Measurements from ENCODE around the gene DPP4. TPM values are rescaled to one million over a fixed set of nuclear protein-coding genes. Genes with fewer than 3 reads are reported as not detected.
A peak's percentile ranks its signal among the peaks of the same experiment; 100 is the strongest.
"Not testable (repeated sequence)": the region's sequence is repeated elsewhere in the genome, so short reads cannot be mapped to it uniquely, and the experiment has no call there.

The DPP4 gene
- total RNA-seq, 1 experiment from 2014 or later = not detected

DNA sequence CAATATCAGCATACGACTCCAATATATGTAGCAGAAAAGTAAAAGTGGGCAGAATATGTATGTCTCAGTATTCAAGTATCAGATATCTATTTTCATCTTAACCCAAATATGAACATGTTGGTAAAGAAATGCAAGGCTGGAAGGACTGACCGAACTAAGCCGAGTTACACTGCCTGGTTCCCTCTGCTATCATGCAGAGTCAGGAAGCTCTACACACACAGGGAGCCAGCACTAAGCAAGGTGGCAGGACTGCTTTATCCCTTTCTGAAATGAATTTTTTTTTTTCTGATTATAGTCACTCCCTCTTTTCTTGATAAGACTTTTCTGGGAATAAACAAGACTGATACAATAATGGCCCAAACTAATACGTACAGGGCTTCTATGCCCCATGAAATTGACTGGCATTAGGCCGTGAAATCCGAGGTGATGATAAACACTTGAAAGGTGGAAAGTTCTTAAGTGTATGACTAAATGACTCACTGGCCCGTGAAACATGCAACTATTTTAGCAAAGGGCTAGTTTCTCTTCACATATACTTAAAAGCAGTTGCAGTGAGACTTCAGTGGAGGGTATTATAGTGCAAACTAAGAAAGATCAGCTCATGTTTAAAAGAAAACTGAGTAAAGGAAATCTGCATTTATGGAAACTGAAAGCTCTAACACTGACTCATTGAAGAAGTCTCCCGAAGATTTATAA, 14.9 kb downstream of the DPP4 start:
- DNase-seq (ENCODE audit: low read depth) = peak; percentile 37

DNA sequence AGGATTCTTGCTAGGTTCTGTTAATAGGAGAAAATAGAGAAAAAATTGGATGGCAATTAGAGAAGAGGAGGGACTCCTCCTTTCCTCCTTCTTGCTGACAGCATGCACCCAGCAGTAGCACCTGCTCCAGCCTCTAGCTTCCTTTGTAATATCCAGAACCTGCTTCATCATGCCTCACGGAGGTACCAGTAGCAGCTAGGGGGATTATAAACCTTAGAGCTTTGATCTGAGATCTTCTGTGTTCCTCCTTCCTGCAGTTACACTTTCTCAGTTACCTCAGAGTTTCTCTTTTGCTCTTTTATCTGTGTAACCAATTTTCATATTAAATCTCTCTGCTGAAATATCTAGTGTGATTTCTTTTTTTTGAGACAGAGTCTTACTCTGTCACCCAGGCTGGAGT, 16.6 kb downstream of the DPP4 start:
- DNase-seq (ENCODE audit: low read depth) = no peak

- DNase-seq (ENCODE audit: low read depth) = peak; percentile 42
These were observed 17.1 kb downstream of the DPP4 start for GRCh38 chr2:162056796-162057399.

DNA sequence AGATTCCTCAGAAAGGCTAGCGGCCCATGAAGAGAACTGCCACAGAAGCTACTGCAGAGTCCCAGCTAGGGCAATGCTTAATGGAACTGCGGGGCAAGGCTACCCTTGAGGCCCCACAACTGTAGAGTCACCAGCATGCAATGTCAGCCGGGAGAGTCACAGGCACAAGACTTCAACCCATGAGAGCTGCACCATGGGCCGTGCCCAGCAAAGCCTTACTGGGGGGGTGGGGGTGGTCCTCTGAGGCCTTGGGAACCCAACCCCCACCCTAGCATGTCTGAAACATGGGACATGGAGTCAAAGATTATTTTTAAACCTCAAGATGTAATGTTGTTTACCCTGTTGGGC, 20.2 kb downstream of the DPP4 start:
- no peak for DNase-seq (ENCODE audit: low read depth)

DNA sequence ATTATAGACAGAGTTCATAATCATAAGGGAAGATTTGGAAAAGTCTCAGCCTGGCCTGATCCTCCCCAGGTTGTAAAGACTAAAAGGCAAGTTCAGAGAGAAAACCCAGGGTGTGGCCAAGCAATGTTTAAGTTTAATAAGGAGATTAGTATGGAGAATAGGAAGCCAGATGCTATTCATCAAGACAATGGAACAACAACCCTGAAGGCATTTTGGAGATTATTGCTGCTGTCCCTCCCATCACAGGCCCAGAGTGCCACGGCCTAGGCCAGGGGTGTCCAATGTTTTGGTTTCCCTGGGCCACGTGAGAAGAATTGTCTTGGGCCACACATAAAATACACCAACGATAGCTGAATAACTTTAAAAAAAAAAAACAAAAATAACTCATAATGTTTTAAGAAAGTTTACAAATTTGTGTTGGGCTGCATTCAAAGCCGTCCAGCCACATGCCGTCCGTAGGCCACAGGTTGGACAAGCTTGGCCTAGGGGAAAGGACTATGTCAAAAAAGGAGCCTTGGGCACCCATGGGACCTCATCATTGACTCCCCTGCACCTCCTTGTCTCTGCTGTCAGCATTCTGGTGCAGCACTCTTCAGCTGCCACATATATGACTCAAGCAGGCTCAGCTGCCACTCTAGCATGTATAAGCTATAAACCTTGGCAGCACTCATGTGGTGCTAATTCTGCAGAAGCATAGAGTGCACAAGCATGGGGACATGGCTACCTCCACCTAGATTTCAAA, 20.8 kb downstream of the DPP4 start:
- no peak for DNase-seq (ENCODE audit: low read depth)

- DNase-seq (ENCODE audit: low read depth) = no peak
These were observed 23.5 kb downstream of the DPP4 start for GRCh38 chr2:162050513-162050961.

DNA sequence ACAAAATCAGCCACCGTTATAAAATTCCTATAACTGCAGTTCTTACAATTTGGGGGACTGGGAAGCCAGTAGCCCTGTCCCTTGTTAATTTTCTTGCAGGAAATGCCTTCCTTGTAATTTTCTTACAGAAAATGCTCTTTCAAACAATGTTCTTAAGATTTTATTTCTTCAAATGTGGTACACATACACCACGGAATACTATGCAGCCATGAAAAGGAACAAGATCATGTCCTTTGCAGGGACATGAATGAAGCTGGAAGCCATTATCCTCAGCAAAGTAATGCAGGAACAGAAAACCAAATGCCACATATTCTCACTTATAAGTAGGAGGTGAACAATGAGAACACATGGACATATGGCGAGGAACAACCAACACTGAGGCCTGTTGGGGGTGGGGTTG, 24.9 kb downstream of the DPP4 start:
- DNase-seq (ENCODE audit: low read depth) = not testable (repeated sequence)

DNA sequence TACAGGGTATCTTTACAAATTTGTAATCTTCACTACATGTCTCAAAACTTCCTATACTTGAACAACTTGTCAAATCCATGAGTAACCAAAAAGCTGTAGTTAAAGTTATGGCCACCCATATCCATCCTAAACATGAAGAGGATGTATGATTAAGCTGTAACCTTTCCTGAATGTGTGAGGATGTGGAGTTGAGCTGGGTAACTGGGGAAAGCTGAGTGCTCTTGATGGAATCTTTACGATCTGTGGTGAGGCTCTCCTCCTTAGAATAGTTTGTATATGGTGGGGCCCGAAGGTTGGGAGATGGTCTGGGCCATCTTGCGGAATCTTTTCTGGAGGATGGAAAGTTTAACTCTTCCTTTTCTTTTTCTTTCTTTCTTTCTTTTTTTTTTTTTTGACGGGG, 29.4 kb downstream of the DPP4 start:
- DNase-seq (ENCODE audit: low read depth) = peak; percentile 50

DNA sequence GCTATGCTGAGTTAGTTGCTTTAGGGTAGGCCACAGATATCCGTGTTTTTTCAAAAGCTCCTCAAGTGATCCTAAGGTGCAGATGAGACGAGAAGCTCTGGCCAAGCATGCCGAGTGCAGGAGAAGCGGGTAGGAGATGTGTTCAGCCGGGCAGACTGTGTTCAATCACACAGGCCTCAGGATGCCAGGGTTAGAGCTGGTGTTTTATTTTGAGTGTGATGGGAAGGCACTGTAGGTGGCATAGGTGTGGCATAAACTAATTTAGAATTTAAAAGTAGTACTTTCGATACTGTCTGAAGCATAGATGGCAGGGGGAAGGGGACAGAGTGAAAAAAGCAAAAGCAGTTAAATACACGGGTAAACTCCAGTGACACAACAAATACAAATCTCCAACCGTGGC, 30.9 kb downstream of the DPP4 start:
- DNase-seq (ENCODE audit: low read depth) = no peak

DNA sequence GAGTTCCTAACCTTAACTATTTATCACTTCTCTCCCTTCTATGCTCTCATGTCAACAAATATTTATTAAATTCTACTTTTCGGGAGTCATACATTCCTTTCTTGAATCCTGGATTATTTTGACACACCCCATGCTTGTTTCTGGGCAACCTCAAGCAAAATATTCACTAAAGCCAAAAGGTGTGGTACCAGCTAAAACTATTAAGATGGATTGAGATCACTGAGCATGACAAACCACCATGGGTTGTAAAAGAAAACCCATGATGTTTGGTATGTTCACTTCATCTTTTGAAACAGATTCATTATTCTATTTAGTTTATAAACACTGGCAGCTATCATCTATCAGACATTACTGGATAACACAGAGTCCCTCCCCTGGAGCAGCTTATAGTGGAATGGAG, 32.5 kb downstream of the DPP4 start:
- DNase-seq (ENCODE audit: low read depth) = no peak

DNA sequence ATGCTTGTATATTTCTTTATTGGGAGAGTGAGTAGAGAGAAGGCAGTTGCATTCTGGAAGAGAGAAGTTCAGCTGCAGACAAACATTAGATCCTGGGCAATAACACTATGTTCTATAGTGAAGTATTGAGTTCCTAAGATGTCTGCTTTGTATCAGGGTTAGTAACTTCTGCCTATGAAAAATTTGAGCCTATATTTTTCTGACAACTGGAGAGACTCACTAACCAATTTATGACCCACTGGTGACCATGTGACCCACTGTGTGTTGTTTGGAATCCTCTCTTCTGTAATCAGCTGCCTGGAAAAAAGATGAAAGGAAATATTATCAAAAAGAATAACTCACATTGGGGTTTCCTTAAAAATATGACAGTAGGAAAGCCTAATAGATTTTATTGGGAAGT, 35.3 kb downstream of the DPP4 start:
- DNase-seq (ENCODE audit: low read depth) = no peak

DNA sequence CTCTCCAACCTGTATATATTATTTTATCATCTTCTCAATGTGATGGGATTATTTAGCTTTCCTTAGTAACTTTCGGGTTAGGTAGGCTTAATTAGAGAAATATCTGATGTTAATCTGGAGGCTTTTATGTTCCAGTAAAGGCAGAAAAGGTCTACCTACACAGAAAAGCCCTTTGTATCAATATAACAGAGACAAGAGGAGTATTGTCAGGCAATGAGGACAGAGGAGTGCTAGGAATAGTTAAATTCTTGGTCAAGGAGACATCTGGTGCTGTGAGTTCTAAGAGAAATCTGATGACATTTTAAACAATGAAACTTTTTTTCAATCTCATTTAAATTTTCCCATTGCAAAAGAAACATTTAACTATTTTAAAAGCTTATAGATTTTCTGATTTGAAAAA, 36.1 kb downstream of the DPP4 start:
- DNase-seq (ENCODE audit: low read depth) = no peak

GRCh38 chr2:162037028-162037795, 36.8 kb downstream of the DPP4 start:
- DNase-seq (ENCODE audit: low read depth) = no peak

GRCh38 chr2:162035981-162036380, 38.0 kb downstream of the DPP4 start:
- DNase-seq (ENCODE audit: low read depth) = no peak

DNA sequence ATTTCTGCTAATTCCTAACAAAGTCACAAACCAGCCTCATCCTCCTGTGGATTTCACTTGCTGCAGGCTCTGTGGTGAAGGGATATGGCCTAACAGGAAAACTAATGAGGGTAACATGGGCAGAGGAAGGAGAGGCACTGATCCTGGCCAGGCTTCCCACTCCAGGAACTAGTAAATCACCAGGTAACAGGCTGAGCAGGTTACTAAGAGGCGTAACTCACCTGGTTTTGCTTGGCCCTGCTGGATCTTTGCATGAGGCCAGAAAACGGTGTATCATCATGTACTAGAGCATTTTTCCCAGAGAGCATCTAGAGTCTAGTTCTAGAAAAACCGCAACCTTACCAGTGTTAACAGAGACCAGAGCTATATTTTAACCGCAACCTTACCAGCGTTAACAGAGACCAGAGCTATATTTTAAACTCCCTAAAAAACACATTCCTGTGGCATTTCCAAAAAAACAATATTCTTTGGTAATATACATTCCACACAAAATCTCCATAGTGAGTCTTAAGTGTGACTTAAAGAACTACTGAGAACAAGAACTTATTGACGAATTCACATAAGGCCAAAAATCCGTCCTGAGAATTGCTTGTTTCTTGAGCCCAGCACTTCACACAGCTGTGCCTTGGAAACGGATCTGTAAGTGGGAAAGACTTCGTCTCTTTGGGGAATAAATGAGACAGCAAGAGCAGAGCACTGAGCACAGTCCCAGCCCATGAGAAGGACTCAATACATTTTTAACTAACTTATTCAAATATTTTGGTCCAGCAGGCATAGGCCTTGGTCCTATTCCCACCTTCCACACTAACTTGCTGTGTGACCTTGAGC, 43.4 kb downstream of the DPP4 start:
- no peak for DNase-seq (ENCODE audit: low read depth)

DNA sequence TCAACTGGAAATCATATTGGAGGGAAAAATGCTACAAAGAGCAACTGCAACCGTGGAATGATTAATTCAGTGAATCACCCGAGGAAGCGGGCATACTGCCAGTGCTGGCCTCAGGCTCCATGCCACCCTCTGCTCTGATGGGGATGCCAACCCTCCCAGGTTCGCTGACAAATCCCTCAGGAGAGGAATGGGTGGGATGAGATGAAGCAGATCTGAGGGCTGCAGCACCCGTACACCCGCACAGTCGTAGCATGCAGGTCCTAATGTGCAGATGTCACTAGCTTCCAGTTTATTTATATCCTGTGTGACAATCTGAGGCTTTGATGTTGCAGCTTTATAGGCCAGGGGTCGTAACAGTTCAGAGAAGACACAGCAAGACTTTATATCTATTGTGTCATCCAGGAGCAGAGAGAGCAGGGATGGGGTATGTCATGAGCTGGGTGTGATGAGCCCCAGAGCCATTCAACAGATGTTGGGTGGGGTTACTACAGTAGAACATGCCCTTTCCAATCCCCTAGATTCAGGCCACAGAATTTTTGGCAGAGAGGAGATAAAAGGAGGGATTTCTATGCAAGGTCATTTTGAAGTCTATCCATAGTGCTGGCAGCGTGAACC, 44.6 kb downstream of the DPP4 start:
- peak; percentile 86 for DNase-seq (ENCODE audit: low read depth)

GRCh38 chr2:162028511-162028910, 45.5 kb downstream of the DPP4 start:
- no peak for DNase-seq (ENCODE audit: low read depth)

- peak; percentile 11 for DNase-seq (ENCODE audit: low read depth)
These were observed 48.7 kb downstream of the DPP4 start for GRCh38 chr2:162025121-162025911.

- DNase-seq (ENCODE audit: low read depth) = peak; percentile 26
These were observed 51.6 kb downstream of the DPP4 start for GRCh38 chr2:162022290-162022945.
